ENCODE data around the gene DNAJB6.
A peak's percentile ranks its signal among the peaks of the same experiment; 100 is the strongest.
"Not testable (repeated sequence)": the region's sequence is repeated elsewhere in the genome, so short reads cannot be mapped to it uniquely, and the experiment has no call there.

DNAJB6 gene

GRCh38 chr7:157445956-157446295 lies 109.1 kb downstream of the DNAJB6 start:
- H3K27ac Mint-ChIP-seq, result no peak overlapping the region
- H3K4me3 Mint-ChIP-seq, result no peak overlapping the region
- no peaks in the 10 kb centered on the region for H3K36me3 Mint-ChIP-seq (ENCODE audit: low read depth)
- no peaks in the 10 kb centered on the region for H3K9me3 Mint-ChIP-seq
- H3K27me3 Mint-ChIP-seq, result no peaks in the 10 kb centered on the region
- no peaks in the 10 kb centered on the region for H3K4me1 Mint-ChIP-seq (ENCODE audit: low read depth)
- DNase-seq, result no peak

- H3K9me3 Mint-ChIP-seq, result no peaks in the 10 kb centered on the region
- DNase-seq, result peak; percentile 19
- no peaks in the 10 kb centered on the region for H3K27me3 Mint-ChIP-seq
- H3K27ac Mint-ChIP-seq, result no peak overlapping the region
- no peak overlapping the region for H3K4me3 Mint-ChIP-seq
- H3K36me3 Mint-ChIP-seq (ENCODE audit: low read depth), result no peaks in the 10 kb centered on the region
- H3K4me1 Mint-ChIP-seq (ENCODE audit: low read depth), result no peaks in the 10 kb centered on the region
These were observed 109.5 kb downstream of the DNAJB6 start for GRCh38 chr7:157446322-157446721.

GRCh38 chr7:157454003-157454402 lies 117.2 kb downstream of the DNAJB6 start:
- not testable (repeated sequence) for H3K36me3 Mint-ChIP-seq (ENCODE audit: low read depth); H3K27me3 Mint-ChIP-seq; H3K4me3 Mint-ChIP-seq; H3K9me3 Mint-ChIP-seq; DNase-seq; H3K27ac Mint-ChIP-seq; H3K4me1 Mint-ChIP-seq (ENCODE audit: low read depth)

GRCh38 chr7:157457355-157458253 lies 120.8 kb downstream of the DNAJB6 start:
- Mint-ChIP-seq H3K4me1 (ENCODE audit: low read depth) (peaks cover 8% of the 10 kb centered on the region), H3K27me3 (no peaks in the 10 kb centered on the region), H3K36me3 (ENCODE audit: low read depth) (no peaks in the 10 kb centered on the region), H3K9me3 (peaks cover 6% of the 10 kb centered on the region), H3K27ac (no peak overlapping the region), H3K4me3 (no peak overlapping the region)
- DNase-seq, result no peak

- Mint-ChIP-seq H3K27me3 (no peaks in the 10 kb centered on the region), H3K9me3 (peaks cover 6% of the 10 kb centered on the region), H3K36me3 (ENCODE audit: low read depth) (no peaks in the 10 kb centered on the region), H3K4me1 (ENCODE audit: low read depth) (peaks cover 11% of the 10 kb centered on the region), H3K27ac (no peak overlapping the region), H3K4me3 (no peak overlapping the region)
- DNase-seq, result no peak
These were observed 121.4 kb downstream of the DNAJB6 start for GRCh38 chr7:157458254-157458633.

- peaks cover 11% of the 10 kb centered on the region for H3K4me1 Mint-ChIP-seq (ENCODE audit: low read depth)
- no peak overlapping the region for H3K27ac Mint-ChIP-seq
- no peaks in the 10 kb centered on the region for H3K27me3 Mint-ChIP-seq
- H3K4me3 Mint-ChIP-seq, result no peak overlapping the region
- no peaks in the 10 kb centered on the region for H3K36me3 Mint-ChIP-seq (ENCODE audit: low read depth)
- no peaks in the 10 kb centered on the region for H3K9me3 Mint-ChIP-seq
- no peak for DNase-seq
These were observed 123.2 kb downstream of the DNAJB6 start for GRCh38 chr7:157459966-157460365.

GRCh38 chr7:157460721-157461120 lies 123.9 kb downstream of the DNAJB6 start:
- H3K4me1 Mint-ChIP-seq (ENCODE audit: low read depth), result peaks cover 11% of the 10 kb centered on the region
- no peak for DNase-seq
- no peaks in the 10 kb centered on the region for H3K36me3 Mint-ChIP-seq (ENCODE audit: low read depth)
- no peak overlapping the region for H3K27ac Mint-ChIP-seq
- H3K4me3 Mint-ChIP-seq, result no peak overlapping the region
- no peaks in the 10 kb centered on the region for H3K27me3 Mint-ChIP-seq
- no peaks in the 10 kb centered on the region for H3K9me3 Mint-ChIP-seq

GRCh38 chr7:157461573-157462418 lies 125.0 kb downstream of the DNAJB6 start:
- no peak overlapping the region for H3K4me3 Mint-ChIP-seq
- H3K27ac Mint-ChIP-seq, result no peak overlapping the region
- peaks cover 11% of the 10 kb centered on the region for H3K4me1 Mint-ChIP-seq (ENCODE audit: low read depth)
- no peaks in the 10 kb centered on the region for H3K9me3 Mint-ChIP-seq
- no peaks in the 10 kb centered on the region for H3K36me3 Mint-ChIP-seq (ENCODE audit: low read depth)
- DNase-seq, result no peak
- H3K27me3 Mint-ChIP-seq, result no peaks in the 10 kb centered on the region

- DNase-seq, result no peak
- Mint-ChIP-seq H3K27me3 (no peaks in the 10 kb centered on the region), H3K27ac (no peak overlapping the region), H3K36me3 (ENCODE audit: low read depth) (no peaks in the 10 kb centered on the region), H3K4me3 (no peak overlapping the region), H3K4me1 (ENCODE audit: low read depth) (peaks cover 11% of the 10 kb centered on the region), H3K9me3 (no peaks in the 10 kb centered on the region)
These were observed 125.6 kb downstream of the DNAJB6 start for GRCh38 chr7:157462419-157462771.

GRCh38 chr7:157462840-157463239 lies 126.0 kb downstream of the DNAJB6 start:
- Mint-ChIP-seq H3K9me3 (no peaks in the 10 kb centered on the region), H3K36me3 (ENCODE audit: low read depth) (no peaks in the 10 kb centered on the region), H3K4me1 (ENCODE audit: low read depth) (peaks cover 11% of the 10 kb centered on the region), H3K27me3 (no peaks in the 10 kb centered on the region), H3K27ac (no peak overlapping the region), H3K4me3 (no peak overlapping the region)
- DNase-seq, result peak; percentile 21

GRCh38 chr7:157463245-157463644 lies 126.4 kb downstream of the DNAJB6 start:
- Mint-ChIP-seq H3K4me1 (ENCODE audit: low read depth) (peaks cover 11% of the 10 kb centered on the region), H3K36me3 (ENCODE audit: low read depth) (no peaks in the 10 kb centered on the region), H3K27me3 (no peaks in the 10 kb centered on the region), H3K27ac (no peak overlapping the region), H3K9me3 (no peaks in the 10 kb centered on the region), H3K4me3 (no peak overlapping the region)
- no peak for DNase-seq

- no peak overlapping the region for H3K27ac Mint-ChIP-seq
- no peak overlapping the region for H3K4me3 Mint-ChIP-seq
- no peak for DNase-seq
- no peaks in the 10 kb centered on the region for H3K36me3 Mint-ChIP-seq (ENCODE audit: low read depth)
- no peaks in the 10 kb centered on the region for H3K9me3 Mint-ChIP-seq
- no peaks in the 10 kb centered on the region for H3K27me3 Mint-ChIP-seq
- H3K4me1 Mint-ChIP-seq (ENCODE audit: low read depth), result peaks cover 11% of the 10 kb centered on the region
These were observed 127.5 kb downstream of the DNAJB6 start for GRCh38 chr7:157464111-157464970.

- Mint-ChIP-seq H3K27me3 (no peaks in the 10 kb centered on the region), H3K9me3 (no peaks in the 10 kb centered on the region), H3K4me1 (ENCODE audit: low read depth) (peaks cover 11% of the 10 kb centered on the region), H3K36me3 (ENCODE audit: low read depth) (no peaks in the 10 kb centered on the region), H3K27ac (no peak overlapping the region), H3K4me3 (no peak overlapping the region)
- no peak for DNase-seq
These were observed 128.4 kb downstream of the DNAJB6 start for GRCh38 chr7:157464971-157465886.
